Glutamatergic neuron (in vitro differentiated cells): ENCODE results near the gene HBD. TPM values are rescaled to one million over a fixed set of nuclear protein-coding genes. Genes with fewer than 3 reads are reported as not detected.

Experiments
- DNase-seq: peaks from one replicate; pipeline ENCODE4 v3.0.0; 2022
- H3K27ac Mint-ChIP-seq: one replicate; pipeline ENCODE4 v1.8.0; 2020; ENCODE audit warnings: mild to moderate bottlenecking, mixed read lengths, inconsistent platforms; ENCODE audit not compliant: unreplicated experiment
- H3K27me3 Mint-ChIP-seq: one replicate; pipeline ENCODE4 v1.8.0; 2020; ENCODE audit warnings: mild to moderate bottlenecking, moderate library complexity, mixed read lengths, inconsistent platforms; ENCODE audit not compliant: unreplicated experiment
- H3K36me3 Mint-ChIP-seq: one replicate; pipeline ENCODE4 v1.8.0; 2020; ENCODE audit warnings: mild to moderate bottlenecking, mixed read lengths, inconsistent platforms; ENCODE audit not compliant: unreplicated experiment
- H3K4me1 Mint-ChIP-seq: one replicate; pipeline ENCODE4 v1.8.0; 2020; ENCODE audit warnings: mild to moderate bottlenecking, low read depth, mixed read lengths, inconsistent platforms; ENCODE audit not compliant: unreplicated experiment
- H3K4me3 Mint-ChIP-seq: one replicate; pipeline ENCODE4 v1.8.0; 2020; ENCODE audit warnings: mild to moderate bottlenecking, mixed read lengths, inconsistent platforms; ENCODE audit not compliant: unreplicated experiment
- H3K9me3 Mint-ChIP-seq: one replicate; pipeline ENCODE4 v1.8.0; 2020; ENCODE audit warnings: mild to moderate bottlenecking, moderate library complexity, mixed read lengths, inconsistent platforms; ENCODE audit not compliant: unreplicated experiment
- CTCF ChIP-seq: fragments of 200-600 bp; sonication (generic); IDR thresholded peaks from one replicate; pipeline ENCODE4 v1.5.0; 2021; ENCODE audit not compliant: partially characterized antibody, unreplicated experiment
- total RNA-seq: library from RNA; stranded (reverse); fragmentation: NEBNext Ultra II Directional; extraction: Animal tissue kit (Norgen Biotek cat#: 25700); gene quantifications from one replicate; pipeline ENCODE4 v1.2.1, GENCODE V29; 2021; ENCODE audit not compliant: unreplicated experiment

The HBD gene
- total RNA-seq, 1 donor from 2014 or later: not detected

DNA sequence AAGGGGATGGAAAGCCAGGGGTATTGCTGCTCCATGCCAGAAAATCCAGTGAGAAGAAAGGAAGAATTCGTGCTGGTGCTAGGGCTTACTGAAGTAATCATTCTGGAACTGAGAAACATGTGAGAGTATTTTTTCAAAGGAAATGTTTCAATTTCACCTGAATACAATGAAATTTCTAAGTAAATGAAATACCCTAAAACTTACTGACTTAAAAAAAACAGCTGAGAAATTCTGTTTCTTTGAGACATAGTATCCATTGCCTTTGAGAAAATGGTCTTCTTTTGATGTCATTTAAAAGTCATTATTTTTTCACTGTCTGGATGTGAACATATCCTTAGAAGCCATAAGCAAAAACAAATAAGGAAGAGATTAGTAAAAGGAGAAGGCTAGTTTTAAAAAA, 33.7 kb downstream of the HBD start, which contains the start of gene OR51V1:
Gene OR51V1, minus strand, starts transcription at position 101 of the 400 bp plus-strand sequence. Its CDS starts 0 bp downstream, at position 101.
- no peaks in the 10 kb centered on the region for H3K9me3 Mint-ChIP-seq
- no peak within 1 kb of the TSS for H3K4me3 Mint-ChIP-seq
- H3K36me3 Mint-ChIP-seq: no peaks in the 10 kb centered on the region
- H3K27me3 Mint-ChIP-seq: no peaks in the 10 kb centered on the region
- DNase-seq: no peak
- no peak for TF ChIP-seq CTCF
- H3K4me1 Mint-ChIP-seq: no peaks in the 10 kb centered on the region
- no peak within 1 kb of the TSS for H3K27ac Mint-ChIP-seq

GRCh38 chr11:5198285-5198684, 36.0 kb downstream of the HBD start:
- Mint-ChIP-seq H3K4me3 (no peak overlapping the region), H3K27me3 (no peaks in the 10 kb centered on the region), H3K36me3 (no peaks in the 10 kb centered on the region), H3K4me1 (no peaks in the 10 kb centered on the region), H3K9me3 (no peaks in the 10 kb centered on the region), H3K27ac (no peak overlapping the region)
- TF ChIP-seq CTCF: no peak
- no peak for DNase-seq

DNA sequence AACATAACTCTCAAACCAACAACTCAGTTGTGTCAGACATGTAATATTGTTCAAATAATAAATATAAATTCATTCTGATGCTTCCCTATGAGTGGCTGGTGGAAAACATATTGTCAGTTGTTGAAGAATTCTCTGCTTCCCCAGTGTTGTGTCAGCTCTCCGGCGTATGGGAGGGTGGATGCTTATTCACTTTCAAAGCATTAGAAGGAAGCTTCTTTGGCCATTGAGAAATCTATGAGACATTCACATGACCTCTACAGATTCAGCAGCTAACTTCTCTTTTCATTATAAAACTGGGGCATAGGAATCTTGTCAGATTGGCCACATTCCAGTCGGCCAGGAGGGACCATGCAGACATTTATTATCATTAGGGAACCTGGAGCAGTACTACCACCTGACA, 36.7 kb downstream of the HBD start:
- peaks cover 2% of the 10 kb centered on the region for H3K9me3 Mint-ChIP-seq
- no peak overlapping the region for H3K27ac Mint-ChIP-seq
- no peaks in the 10 kb centered on the region for H3K36me3 Mint-ChIP-seq
- no peak overlapping the region for H3K4me3 Mint-ChIP-seq
- no peaks in the 10 kb centered on the region for H3K27me3 Mint-ChIP-seq
- H3K4me1 Mint-ChIP-seq: no peaks in the 10 kb centered on the region
- DNase-seq: no peak
- TF ChIP-seq CTCF: no peak

GRCh38 chr11:5196731-5197130, 37.6 kb downstream of the HBD start:
- no peak for DNase-seq
- peaks cover 2% of the 10 kb centered on the region for H3K9me3 Mint-ChIP-seq
- H3K36me3 Mint-ChIP-seq: no peaks in the 10 kb centered on the region
- H3K27ac Mint-ChIP-seq: no peak overlapping the region
- no peak overlapping the region for H3K4me3 Mint-ChIP-seq
- TF ChIP-seq CTCF: no peak
- H3K4me1 Mint-ChIP-seq: no peaks in the 10 kb centered on the region
- H3K27me3 Mint-ChIP-seq: no peaks in the 10 kb centered on the region

GRCh38 chr11:5196067-5196466, 38.2 kb downstream of the HBD start:
- peaks cover 2% of the 10 kb centered on the region for H3K9me3 Mint-ChIP-seq
- no peak for DNase-seq
- no peak for TF ChIP-seq CTCF
- H3K36me3 Mint-ChIP-seq: no peaks in the 10 kb centered on the region
- no peak overlapping the region for H3K4me3 Mint-ChIP-seq
- no peaks in the 10 kb centered on the region for H3K27me3 Mint-ChIP-seq
- no peak overlapping the region for H3K27ac Mint-ChIP-seq
- no peaks in the 10 kb centered on the region for H3K4me1 Mint-ChIP-seq
